Glutamatergic neuron (in vitro differentiated cells): ENCODE results near the gene EFHD1. TPM values are rescaled to one million over a fixed set of nuclear protein-coding genes. Genes with fewer than 3 reads are reported as not detected.

Experiments used
- DNase-seq: peaks from one replicate; pipeline ENCODE4 v3.0.0; 2022
- H3K27ac Mint-ChIP-seq: one replicate; pipeline ENCODE4 v1.8.0; 2020; ENCODE audit warnings: mild to moderate bottlenecking, mixed read lengths, inconsistent platforms; ENCODE audit not compliant: unreplicated experiment
- H3K27me3 Mint-ChIP-seq: one replicate; pipeline ENCODE4 v1.8.0; 2020; ENCODE audit warnings: mild to moderate bottlenecking, moderate library complexity, mixed read lengths, inconsistent platforms; ENCODE audit not compliant: unreplicated experiment
- H3K36me3 Mint-ChIP-seq: one replicate; pipeline ENCODE4 v1.8.0; 2020; ENCODE audit warnings: mild to moderate bottlenecking, mixed read lengths, inconsistent platforms; ENCODE audit not compliant: unreplicated experiment
- H3K4me1 Mint-ChIP-seq: one replicate; pipeline ENCODE4 v1.8.0; 2020; ENCODE audit warnings: mild to moderate bottlenecking, low read depth, mixed read lengths, inconsistent platforms; ENCODE audit not compliant: unreplicated experiment
- H3K4me3 Mint-ChIP-seq: one replicate; pipeline ENCODE4 v1.8.0; 2020; ENCODE audit warnings: mild to moderate bottlenecking, mixed read lengths, inconsistent platforms; ENCODE audit not compliant: unreplicated experiment
- H3K9me3 Mint-ChIP-seq: one replicate; pipeline ENCODE4 v1.8.0; 2020; ENCODE audit warnings: mild to moderate bottlenecking, moderate library complexity, mixed read lengths, inconsistent platforms; ENCODE audit not compliant: unreplicated experiment
- total RNA-seq: library from RNA; stranded (reverse); fragmentation: NEBNext Ultra II Directional; extraction: Animal tissue kit (Norgen Biotek cat#: 25700); gene quantifications from one replicate; pipeline ENCODE4 v1.2.1, GENCODE V29; 2021; ENCODE audit not compliant: unreplicated experiment
- TF ChIP-seq, protein P1 (sequence below): fragments of 200-600 bp; sonication (generic); IDR thresholded peaks from one replicate; pipeline ENCODE4 v1.5.0; 2021; ENCODE audit not compliant: partially characterized antibody, unreplicated experiment

EFHD1 gene
- total RNA-seq, 1 donor from 2014 or later: 0.71 TPM

GRCh38 chr2:232658217-232658785 lies 24.9 kb downstream of the EFHD1 start:
- Mint-ChIP-seq H3K27ac (no peak overlapping the region), H3K9me3 (no peaks in the 10 kb centered on the region), H3K27me3 (peaks cover 3% of the 10 kb centered on the region), H3K4me3 (no peak overlapping the region), H3K4me1 (no peaks in the 10 kb centered on the region), H3K36me3 (no peaks in the 10 kb centered on the region)
- DNase-seq: no peak
- TF ChIP-seq, protein P1, sequence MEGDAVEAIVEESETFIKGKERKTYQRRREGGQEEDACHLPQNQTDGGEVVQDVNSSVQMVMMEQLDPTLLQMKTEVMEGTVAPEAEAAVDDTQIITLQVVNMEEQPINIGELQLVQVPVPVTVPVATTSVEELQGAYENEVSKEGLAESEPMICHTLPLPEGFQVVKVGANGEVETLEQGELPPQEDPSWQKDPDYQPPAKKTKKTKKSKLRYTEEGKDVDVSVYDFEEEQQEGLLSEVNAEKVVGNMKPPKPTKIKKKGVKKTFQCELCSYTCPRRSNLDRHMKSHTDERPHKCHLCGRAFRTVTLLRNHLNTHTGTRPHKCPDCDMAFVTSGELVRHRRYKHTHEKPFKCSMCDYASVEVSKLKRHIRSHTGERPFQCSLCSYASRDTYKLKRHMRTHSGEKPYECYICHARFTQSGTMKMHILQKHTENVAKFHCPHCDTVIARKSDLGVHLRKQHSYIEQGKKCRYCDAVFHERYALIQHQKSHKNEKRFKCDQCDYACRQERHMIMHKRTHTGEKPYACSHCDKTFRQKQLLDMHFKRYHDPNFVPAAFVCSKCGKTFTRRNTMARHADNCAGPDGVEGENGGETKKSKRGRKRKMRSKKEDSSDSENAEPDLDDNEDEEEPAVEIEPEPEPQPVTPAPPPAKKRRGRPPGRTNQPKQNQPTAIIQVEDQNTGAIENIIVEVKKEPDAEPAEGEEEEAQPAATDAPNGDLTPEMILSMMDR: no peak

- Mint-ChIP-seq H3K27ac (no peak overlapping the region), H3K9me3 (no peaks in the 10 kb centered on the region), H3K4me3 (no peak overlapping the region), H3K36me3 (no peaks in the 10 kb centered on the region), H3K27me3 (peaks cover 3% of the 10 kb centered on the region), H3K4me1 (no peaks in the 10 kb centered on the region)
- DNase-seq: no peak
- TF ChIP-seq, protein P1: no peak
These were observed 26.0 kb downstream of the EFHD1 start for GRCh38 chr2:232659359-232659758.

DNA sequence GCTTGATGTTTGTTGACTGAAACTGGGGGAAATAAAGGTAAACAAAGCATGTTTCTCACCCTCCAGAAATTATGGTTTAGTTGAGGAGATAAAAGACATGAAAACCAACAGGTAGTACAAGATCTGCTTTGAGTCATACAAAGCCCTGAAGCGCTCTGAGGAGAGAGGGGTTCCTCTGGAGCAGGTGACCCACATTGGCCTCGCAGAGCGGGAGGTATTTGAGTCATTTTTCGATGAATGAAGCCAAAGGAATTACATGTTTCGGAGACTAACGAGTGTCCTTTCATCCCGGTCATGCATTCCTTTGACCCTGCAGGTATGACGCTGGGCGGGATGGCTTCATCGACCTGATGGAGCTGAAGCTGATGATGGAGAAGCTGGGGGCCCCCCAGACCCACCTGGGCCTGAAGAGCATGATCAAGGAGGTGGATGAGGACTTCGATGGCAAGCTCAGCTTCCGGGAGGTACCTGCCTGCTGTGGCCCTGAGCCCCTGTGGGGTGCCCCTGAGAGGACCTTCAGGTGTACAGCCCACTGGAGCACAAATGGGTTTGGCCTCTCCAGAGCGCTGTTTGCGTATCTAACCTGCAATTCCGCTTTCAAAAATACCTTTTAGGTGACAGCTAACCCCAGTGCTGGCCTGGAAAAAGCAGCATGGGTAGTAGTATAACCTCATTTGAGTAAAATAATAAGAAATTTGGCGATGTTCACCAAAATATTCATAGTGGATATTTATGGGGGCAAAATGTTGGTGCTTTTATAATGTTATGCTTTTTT lies 29.3 kb downstream of the EFHD1 start:
- Mint-ChIP-seq H3K27me3 (peaks cover 1% of the 10 kb centered on the region), H3K4me1 (no peaks in the 10 kb centered on the region), H3K9me3 (no peaks in the 10 kb centered on the region), H3K36me3 (no peaks in the 10 kb centered on the region), H3K4me3 (no peak overlapping the region), H3K27ac (no peak overlapping the region)
- TF ChIP-seq, protein P1: no peak
- no peak for DNase-seq

- Mint-ChIP-seq H3K4me3 (no peak overlapping the region), H3K27ac (no peak overlapping the region), H3K27me3 (peaks cover 1% of the 10 kb centered on the region), H3K9me3 (peaks cover 2% of the 10 kb centered on the region), H3K36me3 (no peaks in the 10 kb centered on the region), H3K4me1 (no peaks in the 10 kb centered on the region)
- DNase-seq: no peak
- TF ChIP-seq, protein P1: no peak
These were observed 32.8 kb downstream of the EFHD1 start for GRCh38 chr2:232666051-232666805.
